Breast epithelium (tissue), 3 donors: ENCODE results near the gene CST6.

ENCODE experiments used
- CTCF ChIP-seq, 3 donors: fragments of 450-650 bp; IDR thresholded peaks; one replicate each; pipeline ENCODE4 v1.5.1; 2016 to 2017; ENCODE audit warnings: antibody characterized with exemption in 3 of 3, mild to moderate bottlenecking in 3 of 3, moderate library complexity in 3 of 3
- POLR2A ChIP-seq: fragments of 450-650 bp; IDR thresholded peaks from one replicate; pipeline ENCODE4 v1.6.1; 2016; ENCODE audit warnings: antibody characterized with exemption, mild to moderate bottlenecking, moderate library complexity
- POLR2AphosphoS5 ChIP-seq, 3 donors: sonication (generic); formaldehyde crosslinking; IDR thresholded peaks; one replicate each; pipeline ENCODE4 v1.6.1; 2017; ENCODE audit warnings: antibody characterized with exemption in 3 of 3

GRCh38 chr11:66036334-66036710 is 24.5 kb downstream of the CST6 start:
- TF ChIP-seq CTCF (IDR thresholded peaks at IDR 0.05) (no peak), POLR2AphosphoS5 (IDR thresholded peaks at IDR 0.05) (no peak), POLR2A (no peak)
